A673 (cell line): ENCODE measurements around the gene KRT1. TPM values are rescaled to one million over a fixed set of nuclear protein-coding genes. Genes with fewer than 3 reads are reported as not detected.

ENCODE experiments used
- BruUV-seq: library from RNA; stranded (reverse); fragments of 400-500 nt; replicated peaks from 2 replicates; lab custom pipeline; 2021; lab: Mats Ljungman, UMichigan
- CTCF ChIA-PET: fragments of 300-600 bp; sonication (Branson Sonifier 250); formaldehyde crosslinking; loops from one replicate; lab custom pipeline; 2022; ENCODE audit warnings: antibody characterized with exemption; lab: Charles Lee
- POLR2A ChIA-PET: fragments of 300-600 bp; sonication (Branson Sonifier 250); formaldehyde crosslinking; loops from one replicate; lab custom pipeline; 2022; ENCODE audit warnings: antibody characterized with exemption; ENCODE audit not compliant: low non-redundant PET; lab: Charles Lee
- DNase-seq: peaks from one replicate; pipeline ENCODE4 v3.0.0-alpha.2; 2015; ENCODE audit warnings: low spot score
- H3K27ac ChIP-seq: fragments of 200-600 bp; sonication (generic); 2 replicates; pipeline ENCODE4 v1.5.1; 2016; ENCODE audit warnings: mixed run types, low read depth, mild to moderate bottlenecking, mixed read lengths, antibody characterized with exemption, low read length; ENCODE audit not compliant: poor library complexity, severe bottlenecking
- H3K27me3 ChIP-seq: fragments of 200-600 bp; sonication (generic); replicated peaks from 2 replicates; pipeline ENCODE4 v1.6.1; 2017; ENCODE audit warnings: mixed run types, low read depth, mild to moderate bottlenecking, mixed read lengths, antibody characterized with exemption, low read length; ENCODE audit not compliant: insufficient read depth, poor library complexity
- H3K36me3 ChIP-seq: fragments of 200-600 bp; sonication (generic); 2 replicates; pipeline ENCODE4 v1.6.1; 2016; ENCODE audit warnings: mixed run types, mild to moderate bottlenecking, mixed read lengths, antibody characterized with exemption, low read length; ENCODE audit not compliant: insufficient read depth, poor library complexity, severe bottlenecking
- H3K4me1 ChIP-seq: fragments of 200-600 bp; sonication (generic); 2 replicates; pipeline ENCODE4 v1.6.1; 2017; ENCODE audit warnings: mixed run types, mild to moderate bottlenecking, mixed read lengths, antibody characterized with exemption, low read length; ENCODE audit not compliant: insufficient read depth, poor library complexity, severe bottlenecking
- H3K4me3 ChIP-seq: fragments of 200-600 bp; sonication (generic); 2 replicates; pipeline ENCODE4 v1.5.1; 2016; ENCODE audit warnings: low read depth, mixed run types, mild to moderate bottlenecking, mixed read lengths, low read length; ENCODE audit not compliant: poor library complexity, severe bottlenecking
- H3K9me3 ChIP-seq: fragments of 200-600 bp; sonication (generic); 2 replicates; pipeline ENCODE4 v1.6.1; 2016; ENCODE audit warnings: mixed run types, low read depth, mild to moderate bottlenecking, mixed read lengths, antibody characterized with exemption, low read length; ENCODE audit not compliant: poor library complexity, severe bottlenecking
- EZH2 ChIP-seq: fragments of 200-600 bp; sonication (generic); IDR thresholded peaks from 2 replicates; pipeline ENCODE4 v1.6.1; 2017; ENCODE audit warnings: borderline replicate concordance, low read depth, mild to moderate bottlenecking, mixed read lengths, antibody characterized with exemption, low read length; ENCODE audit not compliant: poor library complexity, severe bottlenecking
- intact Hi-C: fragments of 100-400 bp; cut with micrococcal nuclease; formaldehyde crosslinking; loops from one replicate; pipeline ENCODE4 v1.10.0; 2022; ENCODE audit not compliant: unreplicated experiment
- total RNA-seq: library from RNA; stranded (reverse); gene quantifications from 2 replicates; pipeline ENCODE4 v1.2.3, GENCODE V29; 2021
- TF ChIP-seq, protein P1 (sequence below): fragments of 300-800, 200-600 bp; sonication (generic); conservative IDR thresholded peaks from 2 replicates; pipeline ENCODE4 v1.5.1; 2017; ENCODE audit warnings: low read depth, mild to moderate bottlenecking, antibody characterized with exemption, low read length, moderate library complexity, mixed read lengths

Gene KRT1
- total RNA-seq, 1 experiment from 2014 or later, result not detected

DNA sequence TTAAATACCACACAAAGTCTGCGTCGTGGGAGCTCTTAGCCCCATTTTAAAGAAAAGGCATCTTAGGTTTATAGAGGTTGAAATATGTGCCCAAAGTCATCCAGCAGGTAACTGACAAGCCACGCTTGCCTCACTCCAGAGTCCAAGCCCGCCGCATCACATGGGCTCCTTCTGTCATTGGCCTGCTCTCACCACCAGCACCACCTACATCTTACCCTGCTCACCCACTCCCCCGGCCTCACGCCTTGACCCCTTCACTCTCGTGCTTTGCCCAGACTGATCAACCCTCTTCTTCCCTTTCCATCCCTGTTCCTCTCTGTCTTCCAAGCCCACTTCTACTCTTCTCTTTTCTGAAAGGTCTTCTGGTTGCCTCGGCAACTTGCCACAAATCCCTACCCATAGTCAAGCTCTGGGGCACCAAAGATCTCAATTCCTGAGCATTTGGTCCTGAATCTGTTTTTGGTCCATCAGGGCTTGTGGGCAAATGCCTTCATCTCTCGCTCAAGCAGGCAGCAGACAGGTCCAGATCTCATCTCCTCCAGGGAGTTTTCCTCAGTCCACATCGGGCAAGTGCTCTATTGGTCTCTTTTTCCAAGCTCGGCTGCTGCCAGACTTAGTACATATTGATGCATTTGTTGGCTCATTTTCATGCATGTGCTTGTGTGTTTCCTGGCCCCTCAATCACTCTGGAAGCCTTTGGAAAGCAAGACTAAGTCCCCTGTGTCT lies 3.5 kb upstream of the KRT1 start:
- POLR2A ChIA-PET, result no interaction called here
- DNase-seq, result no peak
- no TSS peak for BruUV-seq
- CTCF ChIA-PET, result no interaction called here
- intact Hi-C loops, result no loop called here
- no peaks in the 10 kb centered on the region for H3K27me3 ChIP-seq
- no peaks in the 10 kb centered on the region for H3K9me3 ChIP-seq
- H3K27ac ChIP-seq, result no peak overlapping the region
- H3K4me3 ChIP-seq, result no peak overlapping the region
- no peaks in the 10 kb centered on the region for H3K4me1 ChIP-seq
- TF ChIP-seq, protein P1, sequence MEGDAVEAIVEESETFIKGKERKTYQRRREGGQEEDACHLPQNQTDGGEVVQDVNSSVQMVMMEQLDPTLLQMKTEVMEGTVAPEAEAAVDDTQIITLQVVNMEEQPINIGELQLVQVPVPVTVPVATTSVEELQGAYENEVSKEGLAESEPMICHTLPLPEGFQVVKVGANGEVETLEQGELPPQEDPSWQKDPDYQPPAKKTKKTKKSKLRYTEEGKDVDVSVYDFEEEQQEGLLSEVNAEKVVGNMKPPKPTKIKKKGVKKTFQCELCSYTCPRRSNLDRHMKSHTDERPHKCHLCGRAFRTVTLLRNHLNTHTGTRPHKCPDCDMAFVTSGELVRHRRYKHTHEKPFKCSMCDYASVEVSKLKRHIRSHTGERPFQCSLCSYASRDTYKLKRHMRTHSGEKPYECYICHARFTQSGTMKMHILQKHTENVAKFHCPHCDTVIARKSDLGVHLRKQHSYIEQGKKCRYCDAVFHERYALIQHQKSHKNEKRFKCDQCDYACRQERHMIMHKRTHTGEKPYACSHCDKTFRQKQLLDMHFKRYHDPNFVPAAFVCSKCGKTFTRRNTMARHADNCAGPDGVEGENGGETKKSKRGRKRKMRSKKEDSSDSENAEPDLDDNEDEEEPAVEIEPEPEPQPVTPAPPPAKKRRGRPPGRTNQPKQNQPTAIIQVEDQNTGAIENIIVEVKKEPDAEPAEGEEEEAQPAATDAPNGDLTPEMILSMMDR, result no peak
- TF ChIP-seq EZH2, result no peak
- H3K36me3 ChIP-seq, result no peaks in the 10 kb centered on the region

DNA sequence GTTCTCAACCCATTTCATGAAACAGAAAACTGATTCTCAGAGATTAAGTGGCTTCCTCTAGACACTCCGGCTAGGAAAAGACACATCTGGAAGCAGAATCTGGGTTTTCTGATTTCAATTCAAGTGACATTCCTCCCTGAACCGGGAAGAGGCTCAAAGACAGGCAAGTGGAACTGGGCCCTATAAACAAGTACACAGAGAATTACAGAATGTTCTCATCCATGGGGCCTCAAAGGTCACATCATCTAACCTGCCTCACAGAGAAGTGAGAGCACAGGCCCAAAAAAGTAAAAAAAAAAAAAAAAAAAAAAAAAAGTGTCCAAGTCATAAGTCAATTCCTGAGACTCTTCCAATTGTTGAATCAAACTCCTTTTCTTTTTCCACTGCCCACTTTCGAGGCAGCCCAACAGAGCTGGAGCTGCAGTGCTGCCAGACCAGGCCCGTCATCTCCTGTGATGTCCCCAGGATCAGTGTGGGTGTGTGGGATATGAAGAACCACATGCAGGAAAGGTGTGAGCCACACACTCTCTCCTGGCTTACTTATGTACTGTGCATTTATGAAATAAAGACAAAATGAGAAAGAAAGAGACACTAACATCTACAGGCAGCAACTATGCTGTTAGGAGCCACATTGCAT lies 2.8 kb upstream of the KRT1 start:
- Histone ChIP-seq H3K4me3 (no peak overlapping the region), H3K9me3 (no peaks in the 10 kb centered on the region), H3K27ac (no peak overlapping the region), H3K27me3 (peaks cover 6% of the 10 kb centered on the region), H3K36me3 (no peaks in the 10 kb centered on the region), H3K4me1 (no peaks in the 10 kb centered on the region)
- BruUV-seq, result no TSS peak
- DNase-seq, result no peak
- intact Hi-C loops, result no loop called here
- TF ChIP-seq, protein P1, result no peak
- TF ChIP-seq EZH2, result no peak
- CTCF ChIA-PET, result no interaction called here
- POLR2A ChIA-PET, result no interaction called here

DNA sequence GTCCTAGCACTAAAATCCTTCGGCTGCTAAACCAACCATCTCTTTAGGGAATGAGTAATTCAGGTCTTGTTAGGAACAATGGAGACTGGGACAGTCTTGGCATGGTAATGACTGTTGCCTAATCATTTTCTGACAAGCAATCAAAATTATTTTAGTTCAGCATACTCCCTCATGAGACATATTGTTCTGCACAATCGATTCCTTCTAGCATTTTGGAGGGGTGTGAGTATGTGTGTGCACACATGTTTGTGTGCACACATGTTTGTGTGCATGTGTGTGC lies 2.1 kb upstream of the KRT1 start:
- no TSS peak for BruUV-seq
- ChIA-PET CTCF (no interaction called here), POLR2A (interaction anchor here (0.6 kb wide), 1 partner anchor 453 kb away, joined by 4 read pairs; no protein-coding TSS in a partner anchor)
- Histone ChIP-seq H3K27me3 (peaks cover 7% of the 10 kb centered on the region), H3K9me3 (no peaks in the 10 kb centered on the region), H3K4me3 (no peak overlapping the region), H3K4me1 (no peaks in the 10 kb centered on the region), H3K27ac (no peak overlapping the region), H3K36me3 (no peaks in the 10 kb centered on the region)
- no peak for DNase-seq
- no peak for TF ChIP-seq EZH2
- TF ChIP-seq, protein P1, result no peak
- intact Hi-C loops, result no loop called here
